GM23338 (cell line): ENCODE data around the gene CACNA1C. TPM values are rescaled to one million over a fixed set of nuclear protein-coding genes. Genes with fewer than 3 reads are reported as not detected.

Experiments
- ATAC-seq: fragments of 200-7000 bp; cut with Tn5 transposase; 3 replicates; pipeline ENCODE4 v1.9.1; 2020
- DNase-seq: peaks from one replicate; pipeline ENCODE4 v3.0.0-alpha.2; 2015; ENCODE audit warnings: low spot score
- H2AFZ ChIP-seq: fragments of 200-600 bp; sonication (generic); 2 replicates; pipeline ENCODE4 v1.8.0; 2016; ENCODE audit warnings: antibody characterized with exemption, mild to moderate bottlenecking, moderate library complexity
- H3F3A ChIP-seq: fragments of 200-600 bp; sonication (generic); replicated peaks from 2 replicates; pipeline ENCODE4 v1.8.0; 2017; ENCODE audit warnings: antibody characterized with exemption, mixed run types, low read depth
- H3K27ac ChIP-seq: fragments of 200-600 bp; sonication (generic); 2 replicates; pipeline ENCODE4 v1.6.1; 2016; ENCODE audit warnings: low read depth
- H3K27me3 ChIP-seq: fragments of 200-600 bp; sonication (generic); 2 replicates; pipeline ENCODE4 v1.8.0; 2016; ENCODE audit warnings: mild to moderate bottlenecking, mixed run types, moderate library complexity; ENCODE audit not compliant: insufficient read depth
- H3K36me3 ChIP-seq: fragments of 200-600 bp; sonication (generic); 2 replicates; pipeline ENCODE4 v1.8.0; 2016; ENCODE audit warnings: mild to moderate bottlenecking; ENCODE audit not compliant: insufficient read depth
- H3K4me1 ChIP-seq: fragments of 200-600 bp; sonication (generic); 2 replicates; pipeline ENCODE4 v1.8.0; 2016; ENCODE audit warnings: mild to moderate bottlenecking, moderate library complexity; ENCODE audit not compliant: insufficient read depth
- H3K4me2 ChIP-seq: fragments of 200-600 bp; sonication (generic); 2 replicates; pipeline ENCODE4 v1.7.1; 2017; ENCODE audit warnings: mixed run types
- H3K4me3 ChIP-seq: fragments of 200-600 bp; sonication (generic); 2 replicates; pipeline ENCODE4 v1.6.1; 2016; ENCODE audit warnings: mixed run types
- H3K79me2 ChIP-seq: fragments of 200-600 bp; sonication (generic); replicated peaks from 2 replicates; pipeline ENCODE4 v1.8.0; 2017; ENCODE audit warnings: mild to moderate bottlenecking; ENCODE audit not compliant: insufficient read depth
- H3K9me2 ChIP-seq: fragments of 200-600 bp; sonication (generic); 2 replicates; pipeline ENCODE4 v1.8.0; 2017; ENCODE audit not compliant: insufficient read depth
- H4K20me1 ChIP-seq: fragments of 200-600 bp; sonication (generic); replicated peaks from 2 replicates; pipeline ENCODE4 v1.8.0; 2017; ENCODE audit warnings: mild to moderate bottlenecking; ENCODE audit not compliant: insufficient read depth
- H3K27ac Mint-ChIP-seq: 2 replicates; pipeline ENCODE4 v1.8.0; 2020; ENCODE audit warnings: inconsistent platforms, mild to moderate bottlenecking, moderate library complexity, mixed read lengths
- H3K27me3 Mint-ChIP-seq: 3 replicates; pipeline ENCODE4 v1.8.0; 2022; ENCODE audit warnings: low read depth, mild to moderate bottlenecking, moderate library complexity, mixed read lengths, inconsistent platforms; ENCODE audit not compliant: insufficient read depth, poor library complexity
- H3K36me3 Mint-ChIP-seq: 3 replicates; pipeline ENCODE4 v1.8.0; 2021; ENCODE audit warnings: low read depth, mild to moderate bottlenecking, inconsistent platforms, moderate library complexity, mixed read lengths
- H3K4me1 Mint-ChIP-seq: 3 replicates; pipeline ENCODE4 v1.8.0; 2020; ENCODE audit warnings: mild to moderate bottlenecking, inconsistent platforms, mixed read lengths
- H3K4me3 Mint-ChIP-seq: 3 replicates; pipeline ENCODE4 v1.8.0; 2021; ENCODE audit warnings: moderate library complexity, mild to moderate bottlenecking, inconsistent platforms, mixed read lengths
- H3K9me3 Mint-ChIP-seq: 3 replicates; pipeline ENCODE4 v1.8.0; 2020; ENCODE audit warnings: moderate library complexity, mild to moderate bottlenecking, inconsistent platforms, mixed read lengths
- CREB1 ChIP-seq: fragments of 250-450 bp; sonication (Bioruptor Pico); IDR thresholded peaks from 2 replicates; pipeline ENCODE4 v1.5.0; 2020; ENCODE audit warnings: low read depth, mild to moderate bottlenecking, moderate library complexity
- CTCF ChIP-seq, 2 experiments: fragments of 200-600 bp in 1 of 2; sonication (generic) in 1 of 2; conservative IDR thresholded peaks; 2 replicates each; pipeline versions ENCODE4 v1.5.1 to v1.6.1; 2016 to 2017; ENCODE audit warnings: antibody characterized with exemption in 2 of 2, low read depth in 2 of 2, mild to moderate bottlenecking in 2 of 2, moderate library complexity in 1 of 2
- ETS1 ChIP-seq: IDR thresholded peaks from 2 replicates; pipeline ENCODE4 v1.6.1; 2016; ENCODE audit warnings: antibody characterized with exemption
- EZH2 ChIP-seq: fragments of 200-600 bp; sonication (generic); IDR thresholded peaks from one replicate; pipeline ENCODE4 v1.8.0; 2017; ENCODE audit warnings: antibody characterized with exemption, mild to moderate bottlenecking, low read depth; ENCODE audit not compliant: unreplicated experiment
- EZH2phosphoT487 ChIP-seq: fragments of 200-600 bp; sonication (generic); IDR thresholded peaks from one replicate; pipeline ENCODE4 v1.8.1; 2018; ENCODE audit warnings: antibody characterized with exemption; ENCODE audit not compliant: unreplicated experiment
- JUNB ChIP-seq: IDR thresholded peaks from one replicate; pipeline ENCODE4 v1.6.1; 2016; ENCODE audit warnings: antibody characterized with exemption; ENCODE audit not compliant: unreplicated experiment
- NANOG ChIP-seq: IDR thresholded peaks from 2 replicates; pipeline ENCODE4 v1.6.1; 2016; ENCODE audit warnings: antibody characterized with exemption, borderline replicate concordance
- POLR2AphosphoS5 ChIP-seq: IDR thresholded peaks from 2 replicates; pipeline ENCODE4 v1.6.1; 2016; ENCODE audit warnings: antibody characterized with exemption, low read depth
- REST ChIP-seq: IDR thresholded peaks from one replicate; pipeline ENCODE4 v1.6.1; 2018; ENCODE audit warnings: antibody characterized with exemption; ENCODE audit not compliant: unreplicated experiment
- STAT1 ChIP-seq: IDR thresholded peaks from one replicate; pipeline ENCODE4 v1.6.1; 2016; ENCODE audit warnings: antibody characterized with exemption; ENCODE audit not compliant: unreplicated experiment
- ZNF114 ChIP-seq: fragments of 250-450 bp; sonication (Bioruptor Pico); IDR thresholded peaks from 2 replicates; pipeline ENCODE4 v1.5.0; 2020; ENCODE audit warnings: mild to moderate bottlenecking, moderate library complexity
- ZNF331 ChIP-seq: fragments of 250-450 bp; sonication (Bioruptor Pico); IDR thresholded peaks from 2 replicates; pipeline ENCODE4 v1.5.0; 2020; ENCODE audit warnings: low read depth, mild to moderate bottlenecking, moderate library complexity
- polyA plus RNA-seq: library from polyadenylated mRNA; unstranded; fragments of >200 nt; fragmentation: Nextera tagmentation; extraction: Ambion mirVana; gene quantifications from 2 replicates; pipeline ENCODE4 v1.2.1, GENCODE V29; 2016
- total RNA-seq: library from RNA; depleted of rRNA; stranded (reverse); fragments of >200 nt; shearing (Covaris generic); gene quantifications from 2 replicates; pipeline ENCODE4 v1.2.3, GENCODE V29; 2014
- TF ChIP-seq, protein P1 (sequence below): fragments of 250-450 bp; sonication (Bioruptor Pico); IDR thresholded peaks from 2 replicates; pipeline ENCODE4 v1.5.0; 2020; ENCODE audit warnings: mild to moderate bottlenecking, moderate library complexity

The CACNA1C gene
- total and polyA plus RNA-seq, 2 experiments from 2014 or later = 0.78 to 2.1 TPM

- Mint-ChIP-seq H3K27me3 (no peaks in the 10 kb centered on the region), H3K27ac (no peak overlapping the region), H3K4me3 (no peak overlapping the region), H3K9me3 (no peaks in the 10 kb centered on the region), H3K36me3 (no peaks in the 10 kb centered on the region), H3K4me1 (peaks cover 6% of the 10 kb centered on the region; the same call in 2 of the 3 replicates)
- Histone ChIP-seq H3K4me2 (no peak overlapping the region), H3K27ac (no peak overlapping the region), H2AFZ (no peak overlapping the region), H3K4me1 (no peaks in the 10 kb centered on the region), H3K9me2 (no peaks in the 10 kb centered on the region), H3K4me3 (no peak overlapping the region), H3K27me3 (no peaks in the 10 kb centered on the region), H3K36me3 (no peaks in the 10 kb centered on the region), H4K20me1 (no peaks in the 10 kb centered on the region), H3K79me2 (no peaks in the 10 kb centered on the region), H3F3A (no peaks in the 10 kb centered on the region)
- no peak for TF ChIP-seq STAT1
- TF ChIP-seq CREB1 (CRISPR knock-in tag) = no peak
- no peak for TF ChIP-seq CTCF (conservative IDR thresholded peaks at IDR 0.05; ENCODE audit: low read depth in 2 of 2)
- TF ChIP-seq, protein P1, sequence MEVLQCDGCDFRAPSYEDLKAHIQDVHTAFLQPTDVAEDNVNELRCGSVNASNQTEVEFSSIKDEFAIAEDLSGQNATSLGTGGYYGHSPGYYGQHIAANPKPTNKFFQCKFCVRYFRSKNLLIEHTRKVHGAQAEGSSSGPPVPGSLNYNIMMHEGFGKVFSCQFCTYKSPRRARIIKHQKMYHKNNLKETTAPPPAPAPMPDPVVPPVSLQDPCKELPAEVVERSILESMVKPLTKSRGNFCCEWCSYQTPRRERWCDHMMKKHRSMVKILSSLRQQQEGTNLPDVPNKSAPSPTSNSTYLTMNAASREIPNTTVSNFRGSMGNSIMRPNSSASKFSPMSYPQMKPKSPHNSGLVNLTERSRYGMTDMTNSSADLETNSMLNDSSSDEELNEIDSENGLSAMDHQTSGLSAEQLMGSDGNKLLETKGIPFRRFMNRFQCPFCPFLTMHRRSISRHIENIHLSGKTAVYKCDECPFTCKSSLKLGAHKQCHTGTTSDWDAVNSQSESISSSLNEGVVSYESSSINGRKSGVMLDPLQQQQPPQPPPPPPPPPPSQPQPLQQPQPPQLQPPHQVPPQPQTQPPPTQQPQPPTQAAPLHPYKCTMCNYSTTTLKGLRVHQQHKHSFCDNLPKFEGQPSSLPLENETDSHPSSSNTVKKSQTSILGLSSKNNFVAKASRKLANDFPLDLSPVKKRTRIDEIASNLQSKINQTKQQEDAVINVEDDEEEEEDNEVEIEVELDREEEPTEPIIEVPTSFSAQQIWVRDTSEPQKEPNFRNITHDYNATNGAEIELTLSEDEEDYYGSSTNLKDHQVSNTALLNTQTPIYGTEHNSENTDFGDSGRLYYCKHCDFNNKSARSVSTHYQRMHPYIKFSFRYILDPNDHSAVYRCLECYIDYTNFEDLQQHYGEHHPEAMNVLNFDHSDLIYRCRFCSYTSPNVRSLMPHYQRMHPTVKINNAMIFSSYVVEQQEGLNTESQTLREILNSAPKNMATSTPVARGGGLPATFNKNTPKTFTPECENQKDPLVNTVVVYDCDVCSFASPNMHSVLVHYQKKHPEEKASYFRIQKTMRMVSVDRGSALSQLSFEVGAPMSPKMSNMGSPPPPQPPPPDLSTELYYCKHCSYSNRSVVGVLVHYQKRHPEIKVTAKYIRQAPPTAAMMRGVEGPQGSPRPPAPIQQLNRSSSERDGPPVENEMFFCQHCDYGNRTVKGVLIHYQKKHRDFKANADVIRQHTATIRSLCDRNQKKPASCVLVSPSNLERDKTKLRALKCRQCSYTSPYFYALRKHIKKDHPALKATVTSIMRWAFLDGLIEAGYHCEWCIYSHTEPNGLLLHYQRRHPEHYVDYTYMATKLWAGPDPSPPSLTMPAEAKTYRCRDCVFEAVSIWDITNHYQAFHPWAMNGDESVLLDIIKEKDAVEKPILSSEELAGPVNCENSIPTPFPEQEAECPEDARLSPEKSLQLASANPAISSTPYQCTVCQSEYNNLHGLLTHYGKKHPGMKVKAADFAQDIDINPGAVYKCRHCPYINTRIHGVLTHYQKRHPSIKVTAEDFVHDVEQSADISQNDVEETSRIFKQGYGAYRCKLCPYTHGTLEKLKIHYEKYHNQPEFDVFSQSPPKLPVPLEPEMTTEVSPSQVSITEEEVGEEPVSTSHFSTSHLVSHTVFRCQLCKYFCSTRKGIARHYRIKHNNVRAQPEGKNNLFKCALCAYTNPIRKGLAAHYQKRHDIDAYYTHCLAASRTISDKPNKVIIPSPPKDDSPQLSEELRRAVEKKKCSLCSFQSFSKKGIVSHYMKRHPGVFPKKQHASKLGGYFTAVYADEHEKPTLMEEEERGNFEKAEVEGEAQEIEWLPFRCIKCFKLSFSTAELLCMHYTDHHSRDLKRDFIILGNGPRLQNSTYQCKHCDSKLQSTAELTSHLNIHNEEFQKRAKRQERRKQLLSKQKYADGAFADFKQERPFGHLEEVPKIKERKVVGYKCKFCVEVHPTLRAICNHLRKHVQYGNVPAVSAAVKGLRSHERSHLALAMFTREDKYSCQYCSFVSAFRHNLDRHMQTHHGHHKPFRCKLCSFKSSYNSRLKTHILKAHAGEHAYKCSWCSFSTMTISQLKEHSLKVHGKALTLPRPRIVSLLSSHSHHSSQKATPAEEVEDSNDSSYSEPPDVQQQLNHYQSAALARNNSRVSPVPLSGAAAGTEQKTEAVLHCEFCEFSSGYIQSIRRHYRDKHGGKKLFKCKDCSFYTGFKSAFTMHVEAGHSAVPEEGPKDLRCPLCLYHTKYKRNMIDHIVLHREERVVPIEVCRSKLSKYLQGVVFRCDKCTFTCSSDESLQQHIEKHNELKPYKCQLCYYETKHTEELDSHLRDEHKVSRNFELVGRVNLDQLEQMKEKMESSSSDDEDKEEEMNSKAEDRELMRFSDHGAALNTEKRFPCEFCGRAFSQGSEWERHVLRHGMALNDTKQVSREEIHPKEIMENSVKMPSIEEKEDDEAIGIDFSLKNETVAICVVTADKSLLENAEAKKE = no peak
- no peak for TF ChIP-seq JUNB
- TF ChIP-seq NANOG = no peak
- TF ChIP-seq ETS1 = no peak
- no peak for TF ChIP-seq EZH2
- TF ChIP-seq ZNF331 (CRISPR knock-in tag) = no peak
- TF ChIP-seq ZNF114 (CRISPR knock-in tag) = no peak
- no peak for TF ChIP-seq EZH2phosphoT487
- TF ChIP-seq POLR2AphosphoS5 = no peak
- no peak for TF ChIP-seq REST
- no peak for DNase-seq
- no peak for ATAC-seq
These were observed 407.4 kb downstream of the CACNA1C start for GRCh38 chr12:2460051-2460670.
